LNCaP clone FGC (cell line): Measurements from ENCODE around the gene AP3D1.

Source experiments
- DNase-seq: peaks from one replicate; pipeline ENCODE4 v3.0.0-alpha.2; 2011; ENCODE audit warnings: low read depth
- H3K4me3 ChIP-seq: 2 replicates; pipeline ENCODE4 v1.5.1; 2011; ENCODE audit warnings: mild to moderate bottlenecking, low read depth, low read length, control low read depth
- CTCF ChIP-seq: IDR thresholded peaks from 2 replicates; pipeline ENCODE4 v1.5.1; 2012; ENCODE audit warnings: mild to moderate bottlenecking; ENCODE audit not compliant: control insufficient read depth, insufficient read depth; ENCODE audit errors: extremely low read depth

Gene AP3D1

GRCh38 chr19:2180881-2181632 lies 29.7 kb upstream of the AP3D1 start:
- DNase-seq, result no peak
- H3K4me3 ChIP-seq, result no peak overlapping the region
- no peak for TF ChIP-seq CTCF

- no peak for DNase-seq
- no peak for TF ChIP-seq CTCF
- no peak overlapping the region for H3K4me3 ChIP-seq
These were observed 28.7 kb upstream of the AP3D1 start for GRCh38 chr19:2180114-2180513.

GRCh38 chr19:2179095-2179494 lies 27.7 kb upstream of the AP3D1 start:
- TF ChIP-seq CTCF, result no peak
- H3K4me3 ChIP-seq, result no peak overlapping the region

GRCh38 chr19:2176337-2176994 lies 25.1 kb upstream of the AP3D1 start:
- TF ChIP-seq CTCF, result no peak
- DNase-seq, result no peak
- no peak overlapping the region for H3K4me3 ChIP-seq

More at GRCh38 chr19:2179095-2179494, 27.7 kb upstream of the AP3D1 start:
- DNase-seq, result no peak

DNA sequence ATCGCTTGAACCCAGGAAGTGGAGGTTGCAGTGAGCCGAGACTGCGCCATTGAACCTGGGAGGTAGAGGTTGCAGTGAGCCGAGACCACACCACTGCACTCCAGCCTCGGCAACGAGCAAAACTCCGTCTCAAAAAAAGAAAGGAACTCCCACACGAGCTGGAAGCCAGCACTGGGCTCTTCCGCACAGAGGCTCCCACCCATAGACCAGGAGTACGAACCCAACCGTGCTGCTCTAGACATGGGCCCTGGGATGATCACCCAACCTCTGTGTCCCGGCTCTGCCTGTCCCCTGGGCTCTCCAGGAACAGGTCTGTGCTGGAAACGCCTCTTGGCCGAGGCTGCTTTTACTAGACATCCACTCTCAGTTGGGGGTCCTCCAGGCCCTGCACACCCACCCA lies 24.4 kb upstream of the AP3D1 start:
- DNase-seq, result no peak
- no peak for TF ChIP-seq CTCF
- H3K4me3 ChIP-seq, result no peak overlapping the region

- no peak for TF ChIP-seq CTCF
- DNase-seq, result no peak
- no peak overlapping the region for H3K4me3 ChIP-seq
These were observed 22.6 kb upstream of the AP3D1 start for GRCh38 chr19:2173767-2174577.
